Fibroblast of mammary gland (primary cell): ENCODE data around the gene BCL2L2.

Source experiments
- DNase-seq: peaks from one replicate; pipeline ENCODE4 v3.0.0-alpha.2; 2010; ENCODE audit warnings: low read depth
- H3K4me3 ChIP-seq: 2 replicates; pipeline ENCODE4 v1.5.1; 2011; ENCODE audit warnings: low read depth, mild to moderate bottlenecking, low read length, moderate library complexity; ENCODE audit not compliant: control insufficient read depth
- CTCF ChIP-seq: conservative IDR thresholded peaks from 2 replicates; pipeline ENCODE4 v1.5.1; 2011; ENCODE audit warnings: low read depth, low read length, inconsistent platforms; ENCODE audit not compliant: control insufficient read depth, insufficient read depth

Gene BCL2L2

DNA sequence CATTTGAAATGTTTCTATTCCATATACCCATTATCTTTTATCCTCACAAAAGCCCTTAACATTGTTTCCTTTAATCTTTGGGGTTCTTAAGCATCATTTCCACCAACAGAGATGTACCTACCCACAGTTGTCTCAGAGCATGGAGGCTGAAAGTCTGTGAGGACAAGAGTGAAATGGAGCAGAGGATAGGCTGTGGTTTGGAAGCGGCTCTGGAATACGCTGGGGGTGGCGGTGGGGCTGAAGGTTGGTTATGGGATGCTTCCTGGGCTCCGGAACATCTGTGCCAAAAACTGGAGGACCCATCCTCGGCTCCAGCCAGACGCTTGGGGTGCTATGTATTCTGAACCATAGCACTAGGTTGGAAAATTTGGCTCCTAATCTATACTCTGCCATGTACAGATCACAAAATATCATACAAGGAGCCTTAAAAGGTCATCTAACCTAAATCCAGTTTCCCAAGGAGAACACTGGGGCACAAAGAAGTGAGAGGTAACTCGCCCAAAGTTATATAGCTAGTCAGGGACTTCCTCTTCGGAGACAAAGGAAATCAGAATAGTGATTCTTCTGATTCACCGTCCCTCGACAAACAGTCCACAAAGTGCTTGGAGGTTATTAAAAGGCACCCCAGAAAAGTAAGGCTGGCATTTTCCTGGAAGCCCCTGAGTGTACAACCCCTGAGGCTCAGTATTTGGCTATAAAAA, 6.5 kb upstream of the BCL2L2 start:
- TF ChIP-seq CTCF: no peak
- H3K4me3 ChIP-seq: peak overlapping the region; percentile 64
- DNase-seq: no peak

DNA sequence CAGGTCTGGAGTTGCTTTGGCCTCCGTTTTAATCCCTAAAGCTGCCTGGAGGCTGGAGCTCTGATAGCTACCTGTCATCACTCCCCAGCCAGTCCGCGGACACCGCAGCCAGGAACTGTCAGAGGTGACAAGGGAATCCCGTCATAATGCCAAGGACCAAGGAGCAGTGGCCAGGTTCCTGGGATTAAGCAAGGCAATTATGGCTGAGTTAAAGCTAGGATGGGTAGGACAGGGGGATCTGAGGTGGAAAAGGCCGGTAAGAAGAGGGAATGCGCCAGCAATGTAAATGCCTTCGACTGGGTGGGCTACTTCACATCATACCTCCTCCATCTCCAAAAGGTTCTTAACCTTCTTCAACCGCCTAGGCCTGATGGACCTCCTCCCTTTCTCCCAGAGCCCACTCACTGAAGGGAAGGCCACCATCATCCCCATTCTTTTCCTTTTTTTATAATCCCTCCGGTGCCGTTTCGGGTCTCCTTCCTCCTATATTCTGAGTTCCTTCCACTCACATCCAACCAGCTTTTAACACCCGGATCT, 5.9 kb upstream of the BCL2L2 start:
- no peak for TF ChIP-seq CTCF
- DNase-seq: peak; percentile 34
- H3K4me3 ChIP-seq: peak overlapping the region; percentile 64

GRCh38 chr14:23301288-23301968, 5.2 kb upstream of the BCL2L2 start:
- DNase-seq: peak; percentile 97
- TF ChIP-seq CTCF: peak; percentile 39
- peak overlapping the region; percentile 65 for H3K4me3 ChIP-seq

DNA sequence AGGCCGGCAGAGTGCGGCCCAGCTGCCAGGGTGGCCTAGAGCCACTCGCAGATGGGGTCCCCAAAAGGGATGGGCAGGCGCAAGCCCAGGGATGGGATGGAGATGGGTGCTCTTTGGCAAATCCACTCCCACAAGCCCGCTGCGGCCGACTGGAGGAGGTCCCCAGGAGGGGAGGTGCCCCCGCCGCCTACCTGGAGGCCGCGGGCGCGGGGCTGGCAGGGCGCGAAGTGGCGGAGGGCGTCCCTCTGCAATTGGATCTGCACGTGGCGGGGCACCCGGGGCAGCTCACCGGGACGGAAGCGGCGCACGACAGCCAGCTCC, 4.7 kb upstream of the BCL2L2 start:
- peak overlapping the region; percentile 65 for H3K4me3 ChIP-seq
- no peak for TF ChIP-seq CTCF
- no peak for DNase-seq

DNA sequence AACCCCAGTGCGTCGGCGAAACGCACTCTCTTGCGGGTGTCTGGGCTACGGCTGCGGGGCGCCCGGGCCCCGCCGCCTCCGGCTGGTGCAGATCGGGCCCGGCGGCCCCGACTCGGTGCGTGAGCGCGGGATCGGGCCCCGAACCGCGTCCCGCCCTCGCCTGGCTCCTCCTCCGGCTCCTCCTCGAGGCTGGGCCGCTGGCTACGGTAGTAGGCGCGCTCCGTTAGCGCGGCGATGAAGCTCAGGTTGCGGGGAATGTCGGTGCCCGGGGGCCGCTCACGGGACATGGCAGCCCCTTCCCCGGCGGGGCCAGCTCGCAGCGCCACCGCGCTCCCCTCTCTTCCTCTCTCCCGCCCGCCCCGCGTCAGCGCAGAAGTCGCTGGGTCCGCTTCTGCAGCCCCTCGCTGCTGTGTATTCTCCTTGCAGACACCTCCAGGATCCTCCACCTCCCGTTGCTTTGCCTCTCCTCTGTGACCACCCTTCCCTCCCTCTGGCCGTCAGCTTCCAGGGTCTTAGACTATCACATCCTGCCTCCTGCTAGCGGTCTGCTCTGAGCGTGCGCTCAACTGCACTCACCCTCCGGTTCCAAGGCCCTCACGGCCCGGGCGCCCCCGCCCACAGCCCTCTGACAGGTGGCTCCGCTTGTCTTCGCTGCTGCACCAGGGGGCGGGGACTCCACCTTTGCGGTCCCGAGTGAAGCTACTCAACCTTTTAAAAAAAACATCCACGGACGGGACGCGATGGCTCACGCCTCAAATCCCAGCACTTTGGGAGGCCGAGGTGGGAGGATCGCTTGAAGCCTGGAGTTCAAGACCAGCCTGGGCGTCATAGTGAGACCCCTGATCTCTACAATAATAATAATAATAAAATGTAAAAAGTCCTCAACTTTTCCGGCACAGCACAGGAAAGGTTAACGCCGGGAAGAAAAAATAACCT, 4.1 kb upstream of the BCL2L2 start, which contains the start of gene PPP1R3E:
Gene PPP1R3E (minus strand): TSS at position 570 of the 936 bp plus-strand sequence. CDS start 283 bp downstream, at position 287.
- DNase-seq: peak; percentile 43
- no peak for TF ChIP-seq CTCF

GRCh38 chr14:23307146-23307530, 505 bp downstream of the BCL2L2 start:
- DNase-seq: no peak
- no peak for TF ChIP-seq CTCF
- H3K4me3 ChIP-seq: peak overlapping the region; percentile 95

More for the DNA sequence above, 4.1 kb upstream of the BCL2L2 start, which contains the start of gene PPP1R3E:
- peak within 1 kb of the TSS; percentile 65 for H3K4me3 ChIP-seq
